ENCODE data around the gene CDRT4.

The CDRT4 gene

GRCh38 chr17:15451680-15452079, 15.7 kb downstream of the CDRT4 start:
- Histone ChIP-seq H3K9ac (ENCODE audit: low read length) (no peak overlapping the region), H2AFZ (ENCODE audit: low read depth, low read length, severe bottlenecking) (no peak overlapping the region)
- TF ChIP-seq EZH2phosphoT487 (conservative IDR thresholded peaks at IDR 0.05; ENCODE audit: low read length) (no peak), CTCF (IDR thresholded peaks at IDR 0.05; ENCODE audit: insufficient read depth, low read length, poor library complexity, severe bottlenecking) (no peak)

GRCh38 chr17:15448580-15448956, 18.9 kb downstream of the CDRT4 start:
- Histone ChIP-seq H3K27ac (ENCODE audit: low read depth, low read length) (no peak overlapping the region), H3K9me3 (ENCODE audit: insufficient read depth, low read length) (no peaks in the 10 kb centered on the region), H3K4me2 (ENCODE audit: low read depth, low read length, poor library complexity, severe bottlenecking) (no peak overlapping the region), H3F3A (ENCODE audit: insufficient read depth) (no peaks in the 10 kb centered on the region), H3K4me3 (ENCODE audit: insufficient read depth, low read length, poor library complexity, severe bottlenecking) (no peak overlapping the region), H3K79me2 (ENCODE audit: insufficient read depth, low read length) (no peaks in the 10 kb centered on the region), H3K9me2 (replicated peaks; ENCODE audit: insufficient read depth, low read length) (no peaks in the 10 kb centered on the region; the same call in 1 of the 2 replicates), H3K36me3 (ENCODE audit: low read length) (no peaks in the 10 kb centered on the region), H4K20me1 (ENCODE audit: low read depth, low read length) (no peaks in the 10 kb centered on the region), H2AFZ (ENCODE audit: low read depth, low read length, severe bottlenecking) (no peak overlapping the region), H3K9ac (ENCODE audit: low read length) (no peak overlapping the region), H3K27me3 (ENCODE audit: low read length) (no peaks in the 10 kb centered on the region)
- TF ChIP-seq EZH2phosphoT487 (conservative IDR thresholded peaks at IDR 0.05; ENCODE audit: low read length) = no peak
- no peak for TF ChIP-seq CTCF (IDR thresholded peaks at IDR 0.05; ENCODE audit: insufficient read depth, low read length, poor library complexity, severe bottlenecking)

More at GRCh38 chr17:15451680-15452079, 15.7 kb downstream of the CDRT4 start:
- Histone ChIP-seq H3K9me2 (replicated peaks; ENCODE audit: insufficient read depth, low read length) (no peaks in the 10 kb centered on the region; the same call in 1 of the 2 replicates), H4K20me1 (ENCODE audit: low read depth, low read length) (no peaks in the 10 kb centered on the region), H3K4me2 (ENCODE audit: low read depth, low read length, poor library complexity, severe bottlenecking) (no peak overlapping the region), H3K27me3 (ENCODE audit: low read length) (no peaks in the 10 kb centered on the region), H3K4me3 (ENCODE audit: insufficient read depth, low read length, poor library complexity, severe bottlenecking) (no peak overlapping the region), H3K9me3 (ENCODE audit: insufficient read depth, low read length) (no peaks in the 10 kb centered on the region), H3K79me2 (ENCODE audit: insufficient read depth, low read length) (no peaks in the 10 kb centered on the region), H3K36me3 (ENCODE audit: low read length) (no peaks in the 10 kb centered on the region), H3K27ac (ENCODE audit: low read depth, low read length) (no peak overlapping the region), H3F3A (ENCODE audit: insufficient read depth) (no peaks in the 10 kb centered on the region)

- Histone ChIP-seq H3K27me3 (ENCODE audit: low read length) (no peaks in the 10 kb centered on the region), H3F3A (ENCODE audit: insufficient read depth) (no peaks in the 10 kb centered on the region), H3K27ac (ENCODE audit: low read depth, low read length) (no peak overlapping the region), H3K4me3 (ENCODE audit: insufficient read depth, low read length, poor library complexity, severe bottlenecking) (no peak overlapping the region), H3K9ac (ENCODE audit: low read length) (no peak overlapping the region), H3K4me2 (ENCODE audit: low read depth, low read length, poor library complexity, severe bottlenecking) (no peak overlapping the region), H4K20me1 (ENCODE audit: low read depth, low read length) (no peaks in the 10 kb centered on the region), H3K79me2 (ENCODE audit: insufficient read depth, low read length) (no peaks in the 10 kb centered on the region), H3K9me3 (ENCODE audit: insufficient read depth, low read length) (no peaks in the 10 kb centered on the region), H2AFZ (ENCODE audit: low read depth, low read length, severe bottlenecking) (no peak overlapping the region), H3K9me2 (replicated peaks; ENCODE audit: insufficient read depth, low read length) (no peaks in the 10 kb centered on the region; the same call in 1 of the 2 replicates), H3K36me3 (ENCODE audit: low read length) (no peaks in the 10 kb centered on the region)
- TF ChIP-seq CTCF (IDR thresholded peaks at IDR 0.05; ENCODE audit: insufficient read depth, low read length, poor library complexity, severe bottlenecking) (no peak), EZH2phosphoT487 (conservative IDR thresholded peaks at IDR 0.05; ENCODE audit: low read length) (no peak)
Observed at GRCh38 chr17:15447928-15448579, 19.4 kb downstream of the CDRT4 start.
